OCI-LY7 (cell line): Measurements from ENCODE around the gene NISCH. TPM values are rescaled to one million over a fixed set of nuclear protein-coding genes. Genes with fewer than 3 reads are reported as not detected.

Source experiments
- BruUV-seq: library from RNA; stranded (reverse); fragments of 400-500 nt; replicated peaks from 2 replicates; lab custom pipeline; 2021; lab: Mats Ljungman, UMichigan
- CTCF ChIA-PET: fragments of 300-600 bp; sonication (Branson Sonifier 250); formaldehyde crosslinking; loops from one replicate; lab custom pipeline; 2022; ENCODE audit warnings: antibody characterized with exemption; ENCODE audit not compliant: unreplicated experiment; lab: Charles Lee
- POLR2A ChIA-PET: fragments of 300-600 bp; sonication (Branson Sonifier 250); formaldehyde crosslinking; loops from one replicate; lab custom pipeline; 2022; ENCODE audit warnings: antibody characterized with exemption; lab: Charles Lee
- DNase-seq: peaks from one replicate; pipeline ENCODE4 v3.0.0-alpha.2; 2015; ENCODE audit warnings: low spot score
- H2AFZ ChIP-seq: fragments of 200-600 bp; sonication (generic), shearing (Covaris generic); 2 replicates; pipeline ENCODE4 v1.6.1; 2014; ENCODE audit warnings: mild to moderate bottlenecking, antibody characterized with exemption, low read length, moderate library complexity
- H3K27ac ChIP-seq: fragments of 200-600 bp; sonication (generic); 2 replicates; pipeline ENCODE4 v1.5.1; 2014; ENCODE audit warnings: mixed run types, low read depth, mild to moderate bottlenecking, moderate library complexity, low read length, inconsistent platforms; ENCODE audit not compliant: poor library complexity, severe bottlenecking
- H3K36me3 ChIP-seq: fragments of 200-600 bp; sonication (generic); 2 replicates; pipeline ENCODE4 v1.6.1; 2014; ENCODE audit warnings: mild to moderate bottlenecking, antibody characterized with exemption, low read length, moderate library complexity, mixed read lengths; ENCODE audit not compliant: insufficient read depth
- H3K4me1 ChIP-seq: fragments of 200-600 bp; sonication (generic); 2 replicates; pipeline ENCODE4 v1.5.1; 2014; ENCODE audit warnings: mild to moderate bottlenecking, low read length; ENCODE audit not compliant: insufficient read depth, poor library complexity, severe bottlenecking
- H3K4me2 ChIP-seq: fragments of 200-600 bp; sonication (generic); 2 replicates; pipeline ENCODE4 v1.6.1; 2014; ENCODE audit warnings: mild to moderate bottlenecking, low read length
- H3K4me3 ChIP-seq: fragments of 200-600 bp; sonication (generic); 2 replicates; pipeline ENCODE4 v1.5.1; 2014; ENCODE audit warnings: mild to moderate bottlenecking, low read depth, low read length; ENCODE audit not compliant: poor library complexity, severe bottlenecking
- H3K79me2 ChIP-seq: fragments of 200-600 bp; sonication (generic); 2 replicates; pipeline ENCODE4 v1.6.1; 2016; ENCODE audit warnings: low read depth, mild to moderate bottlenecking, low read length, moderate library complexity, mixed read lengths; ENCODE audit not compliant: insufficient read depth
- H3K9me2 ChIP-seq: fragments of 200-600 bp; sonication (generic); 2 replicates; pipeline ENCODE4 v1.6.1; 2016; ENCODE audit warnings: mild to moderate bottlenecking, low read length, mixed read lengths; ENCODE audit not compliant: insufficient read depth
- H3K9me3 ChIP-seq: fragments of 200-600 bp; sonication (generic); 2 replicates; pipeline ENCODE4 v1.6.1; 2014; ENCODE audit warnings: mild to moderate bottlenecking, mixed run types, low read length, mixed read lengths
- H4K20me1 ChIP-seq: fragments of 200-600 bp; sonication (generic); 2 replicates; pipeline ENCODE4 v1.6.1; 2014; ENCODE audit warnings: mild to moderate bottlenecking, antibody characterized with exemption, low read length, moderate library complexity, mixed read lengths; ENCODE audit not compliant: insufficient read depth
- EZH2phosphoT487 ChIP-seq: fragments of 200-600 bp; sonication (generic); IDR thresholded peaks from 2 replicates; pipeline ENCODE4 v1.6.1; 2018; ENCODE audit warnings: low read depth, borderline replicate concordance, mild to moderate bottlenecking, mixed run types, antibody characterized with exemption, low read length, moderate library complexity, mixed read lengths
- intact Hi-C: fragments of 100-400 bp; cut with micrococcal nuclease; formaldehyde crosslinking; loops from one replicate; pipeline ENCODE4 v1.10.0; 2022; ENCODE audit not compliant: unreplicated experiment
- total RNA-seq, 2 experiments: library from RNA; depleted of rRNA in 1 of 2; stranded (reverse); fragments of >200 nt in 1 of 2; shearing (Covaris generic) in 1 of 2; gene quantifications; 2 replicates each; pipeline ENCODE4 v1.2.3, GENCODE V29; 2014 to 2022
- TF ChIP-seq, protein P1 (sequence below): fragments of 200-600 bp; sonication (generic); conservative IDR thresholded peaks from 2 replicates; pipeline ENCODE4 v1.5.1; 2014; ENCODE audit warnings: mild to moderate bottlenecking, antibody characterized with exemption, low read length, moderate library complexity, mixed read lengths

The NISCH gene
- total RNA-seq, 2 experiments from 2014 or later, result 60.5 to 73.3 TPM

DNA sequence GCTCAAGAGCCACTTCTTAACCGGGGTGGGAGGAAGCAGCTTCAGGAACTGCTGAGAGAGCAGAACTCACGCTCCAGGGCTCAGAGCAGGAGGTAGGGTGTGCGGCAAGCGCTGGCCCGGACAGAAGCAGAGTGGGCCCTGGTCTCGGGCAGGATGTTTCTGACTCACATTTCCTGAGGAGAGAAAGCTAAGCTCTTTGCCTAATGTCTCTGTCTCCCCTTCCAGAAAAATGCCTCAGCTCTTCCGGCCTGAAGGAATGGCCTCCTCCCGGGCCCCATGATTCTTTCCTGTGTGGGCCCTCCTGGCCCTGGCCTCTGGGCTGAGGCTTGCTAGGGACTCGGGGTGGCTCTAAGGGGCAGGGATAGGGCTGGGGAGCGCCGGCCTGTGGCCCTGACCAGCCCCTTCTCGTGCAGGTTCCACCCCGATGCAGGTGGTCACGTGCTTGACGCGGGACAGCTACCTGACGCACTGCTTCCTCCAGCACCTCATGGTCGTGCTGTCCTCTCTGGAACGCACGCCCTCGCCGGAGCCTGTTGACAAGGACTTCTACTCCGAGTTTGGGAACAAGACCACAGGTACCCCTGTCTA, 35.6 kb downstream of the NISCH start:
- Histone ChIP-seq H3K36me3 (peaks cover 56% of the 10 kb centered on the region; the same call in 1 of the 2 replicates), H3K4me1 (no peaks in the 10 kb centered on the region), H2AFZ (no peak overlapping the region), H3K27ac (no peak overlapping the region), H3K9me3 (no peaks in the 10 kb centered on the region), H3K4me3 (no peak overlapping the region), H3K9me2 (no peaks in the 10 kb centered on the region), H4K20me1 (no peaks in the 10 kb centered on the region), H3K79me2 (no peaks in the 10 kb centered on the region), H3K4me2 (no peak overlapping the region)
- intact Hi-C loops, result no loop called here
- BruUV-seq, result no TSS peak
- DNase-seq, result no peak
- CTCF ChIA-PET, result no interaction called here
- POLR2A ChIA-PET, result no interaction called here
- TF ChIP-seq EZH2phosphoT487, result no peak
- TF ChIP-seq, protein P1, sequence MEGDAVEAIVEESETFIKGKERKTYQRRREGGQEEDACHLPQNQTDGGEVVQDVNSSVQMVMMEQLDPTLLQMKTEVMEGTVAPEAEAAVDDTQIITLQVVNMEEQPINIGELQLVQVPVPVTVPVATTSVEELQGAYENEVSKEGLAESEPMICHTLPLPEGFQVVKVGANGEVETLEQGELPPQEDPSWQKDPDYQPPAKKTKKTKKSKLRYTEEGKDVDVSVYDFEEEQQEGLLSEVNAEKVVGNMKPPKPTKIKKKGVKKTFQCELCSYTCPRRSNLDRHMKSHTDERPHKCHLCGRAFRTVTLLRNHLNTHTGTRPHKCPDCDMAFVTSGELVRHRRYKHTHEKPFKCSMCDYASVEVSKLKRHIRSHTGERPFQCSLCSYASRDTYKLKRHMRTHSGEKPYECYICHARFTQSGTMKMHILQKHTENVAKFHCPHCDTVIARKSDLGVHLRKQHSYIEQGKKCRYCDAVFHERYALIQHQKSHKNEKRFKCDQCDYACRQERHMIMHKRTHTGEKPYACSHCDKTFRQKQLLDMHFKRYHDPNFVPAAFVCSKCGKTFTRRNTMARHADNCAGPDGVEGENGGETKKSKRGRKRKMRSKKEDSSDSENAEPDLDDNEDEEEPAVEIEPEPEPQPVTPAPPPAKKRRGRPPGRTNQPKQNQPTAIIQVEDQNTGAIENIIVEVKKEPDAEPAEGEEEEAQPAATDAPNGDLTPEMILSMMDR, result no peak

DNA sequence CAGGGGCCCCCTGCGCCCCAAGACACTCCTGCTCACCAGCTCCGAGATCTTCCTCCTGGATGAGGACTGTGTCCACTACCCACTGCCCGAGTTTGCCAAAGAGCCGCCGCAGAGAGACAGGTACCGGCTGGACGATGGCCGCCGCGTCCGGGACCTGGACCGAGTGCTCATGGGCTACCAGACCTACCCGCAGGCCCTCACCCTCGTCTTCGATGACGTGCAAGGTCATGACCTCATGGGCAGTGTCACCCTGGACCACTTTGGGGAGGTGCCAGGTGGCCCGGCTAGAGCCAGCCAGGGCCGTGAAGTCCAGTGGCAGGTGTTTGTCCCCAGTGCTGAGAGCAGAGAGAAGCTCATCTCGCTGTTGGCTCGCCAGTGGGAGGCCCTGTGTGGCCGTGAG, 36.7 kb downstream of the NISCH start:
- POLR2A ChIA-PET, result no interaction called here
- Histone ChIP-seq H4K20me1 (no peaks in the 10 kb centered on the region), H3K9me2 (no peaks in the 10 kb centered on the region), H3K79me2 (no peaks in the 10 kb centered on the region), H3K9me3 (no peaks in the 10 kb centered on the region), H3K4me2 (no peak overlapping the region), H3K27ac (no peak overlapping the region), H3K4me1 (no peaks in the 10 kb centered on the region), H3K4me3 (no peak overlapping the region), H3K36me3 (peaks cover 52% of the 10 kb centered on the region; the same call in 1 of the 2 replicates), H2AFZ (no peak overlapping the region)
- TF ChIP-seq, protein P1, result no peak
- TF ChIP-seq EZH2phosphoT487, result no peak
- CTCF ChIA-PET, result interaction anchor here (0.5 kb wide), 1 partner anchor 161 kb away, joined by 3 read pairs; no protein-coding TSS in a partner anchor
- intact Hi-C loops, result no loop called here
- BruUV-seq, result no TSS peak
- no peak for DNase-seq
